Esophagus squamous epithelium (tissue), 4 donors: Measurements from ENCODE around the gene PPL.

Experiments used
- CTCF ChIP-seq, 6 experiments: fragments of 450-650 bp in 4 of 6; fragments of 200-600 bp in 2 of 6; sonication (generic) in 2 of 6; IDR thresholded peaks; one replicate each; pipeline ENCODE4 v1.5.1; 2016 to 2019; ENCODE audit warnings: antibody characterized with exemption in 6 of 6, mild to moderate bottlenecking in 4 of 6, moderate library complexity in 4 of 6
- POLR2A ChIP-seq, 4 donors: fragments of 450-650 bp; IDR thresholded peaks; one replicate each; pipeline ENCODE4 v1.6.1; 2017; ENCODE audit warnings: antibody characterized with exemption in 4 of 4, mild to moderate bottlenecking in 4 of 4, moderate library complexity in 3 of 4

- TF ChIP-seq CTCF (IDR thresholded peaks at IDR 0.05) (no peak), POLR2A (IDR thresholded peaks at IDR 0.05) (no peak)
Observed at GRCh38 chr16:4868026-4868425, 68.9 kb downstream of the PPL start.
